HG03432 (cell line): ENCODE measurements around the gene ILKAP.

Experiments used
- ATAC-seq: cut with Tn5 transposase; IDR thresholded peaks from one replicate; pipeline ENCODE4 v1.9.1; 2021; ENCODE audit warnings: mild to moderate bottlenecking, moderate library complexity; ENCODE audit not compliant: unreplicated experiment

ILKAP gene

DNA sequence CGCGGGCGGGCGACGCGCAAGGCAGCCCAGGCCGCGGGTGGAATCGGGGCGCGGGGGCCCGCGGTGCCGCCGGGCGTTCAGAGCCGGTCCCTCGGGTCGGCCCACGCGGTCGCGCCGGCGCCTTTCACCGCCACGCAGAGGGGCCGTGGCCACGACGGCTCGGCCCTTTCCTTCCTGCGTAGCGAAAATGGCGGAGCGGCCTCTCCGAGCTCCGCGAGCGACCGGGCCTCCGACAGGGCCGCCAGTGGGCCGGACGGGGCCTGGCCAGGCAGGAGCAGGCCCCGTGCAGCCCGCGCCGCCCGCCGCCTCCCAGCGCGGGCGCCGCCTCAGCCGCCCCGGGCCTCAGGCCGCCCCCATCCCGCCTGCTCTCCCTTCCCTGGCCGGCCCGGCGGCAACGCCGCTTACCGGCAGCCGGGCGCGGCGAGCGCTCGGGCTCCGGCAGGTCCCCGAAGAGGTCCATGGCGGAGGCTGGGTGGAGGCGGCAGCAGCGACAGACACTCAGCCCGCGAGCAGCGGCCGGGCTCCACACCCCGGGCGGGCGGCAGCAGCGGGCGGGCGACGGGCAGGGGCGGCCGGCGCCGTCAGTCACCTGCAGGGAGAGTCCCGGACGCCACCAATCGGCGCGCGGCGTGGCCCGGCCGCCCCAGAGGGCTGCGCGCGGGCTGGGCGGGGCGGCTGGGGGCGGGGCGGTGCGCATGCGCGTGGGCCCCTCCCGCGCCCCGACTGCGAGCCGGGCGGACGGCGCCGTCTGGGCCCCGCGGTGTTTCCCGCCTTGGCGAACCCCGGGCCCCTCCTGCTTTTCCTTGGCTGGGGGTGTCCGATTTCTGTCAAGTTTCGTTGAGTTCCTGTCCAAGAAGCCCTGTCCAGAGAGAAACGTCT lies at the start of gene ILKAP:
ILKAP (minus strand) TSS at position 602 of the 879 bp plus-strand sequence; CDS start at position 460, 142 bp downstream.
- peak; percentile 97 for ATAC-seq

DNA sequence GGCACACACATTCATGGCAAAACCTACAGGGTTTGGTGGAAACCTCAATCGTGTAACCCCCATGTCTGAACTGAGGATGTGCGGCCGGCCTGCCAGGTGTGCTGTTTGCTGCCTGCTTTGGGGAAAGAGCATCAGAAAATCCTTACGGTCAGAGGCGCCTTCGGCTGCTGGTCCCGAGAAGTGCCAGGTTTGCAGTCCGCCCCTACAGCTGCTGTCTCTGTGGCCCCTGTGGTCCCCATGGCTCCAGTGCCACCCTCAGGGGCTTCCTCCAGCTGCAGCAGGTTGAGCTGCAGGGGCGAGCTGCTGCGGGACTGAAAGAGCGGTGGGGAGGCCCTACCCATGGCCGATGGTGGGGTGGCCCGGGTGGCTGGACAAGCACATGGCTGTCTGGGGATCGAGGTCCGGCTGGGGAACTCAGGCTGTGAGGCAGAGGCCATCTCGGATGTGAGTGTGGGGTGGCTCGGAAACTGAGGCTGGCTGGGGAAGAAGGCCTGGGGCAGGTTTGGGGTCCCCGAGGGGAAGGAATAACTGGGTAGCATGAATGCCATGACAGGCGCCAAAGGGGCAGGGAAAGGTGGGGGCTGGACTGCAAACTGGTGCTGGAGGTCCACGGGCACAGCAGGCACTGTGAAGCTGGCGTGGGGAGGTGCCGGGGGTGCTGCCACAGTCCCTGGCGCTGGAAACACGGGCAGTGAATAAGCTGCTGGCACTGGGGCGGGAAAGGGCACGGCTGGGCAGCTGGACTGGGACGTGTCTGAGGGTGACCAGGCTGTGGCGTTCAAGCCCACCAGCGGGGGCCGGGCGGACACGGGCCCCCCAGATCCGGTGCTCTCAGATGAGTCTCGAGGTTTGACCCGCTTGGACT lies 49.5 kb upstream of the ILKAP start:
- ATAC-seq: no peak

GRCh38 chr2:238251986-238252385 lies 48.5 kb upstream of the ILKAP start:
- ATAC-seq: no peak

GRCh38 chr2:238251331-238251730 lies 47.8 kb upstream of the ILKAP start:
- no peak for ATAC-seq

- ATAC-seq: no peak
These were observed 47.4 kb upstream of the ILKAP start for GRCh38 chr2:238250896-238251295.

- no peak for ATAC-seq
These were observed 44.5 kb upstream of the ILKAP start for GRCh38 chr2:238247841-238248453.

DNA sequence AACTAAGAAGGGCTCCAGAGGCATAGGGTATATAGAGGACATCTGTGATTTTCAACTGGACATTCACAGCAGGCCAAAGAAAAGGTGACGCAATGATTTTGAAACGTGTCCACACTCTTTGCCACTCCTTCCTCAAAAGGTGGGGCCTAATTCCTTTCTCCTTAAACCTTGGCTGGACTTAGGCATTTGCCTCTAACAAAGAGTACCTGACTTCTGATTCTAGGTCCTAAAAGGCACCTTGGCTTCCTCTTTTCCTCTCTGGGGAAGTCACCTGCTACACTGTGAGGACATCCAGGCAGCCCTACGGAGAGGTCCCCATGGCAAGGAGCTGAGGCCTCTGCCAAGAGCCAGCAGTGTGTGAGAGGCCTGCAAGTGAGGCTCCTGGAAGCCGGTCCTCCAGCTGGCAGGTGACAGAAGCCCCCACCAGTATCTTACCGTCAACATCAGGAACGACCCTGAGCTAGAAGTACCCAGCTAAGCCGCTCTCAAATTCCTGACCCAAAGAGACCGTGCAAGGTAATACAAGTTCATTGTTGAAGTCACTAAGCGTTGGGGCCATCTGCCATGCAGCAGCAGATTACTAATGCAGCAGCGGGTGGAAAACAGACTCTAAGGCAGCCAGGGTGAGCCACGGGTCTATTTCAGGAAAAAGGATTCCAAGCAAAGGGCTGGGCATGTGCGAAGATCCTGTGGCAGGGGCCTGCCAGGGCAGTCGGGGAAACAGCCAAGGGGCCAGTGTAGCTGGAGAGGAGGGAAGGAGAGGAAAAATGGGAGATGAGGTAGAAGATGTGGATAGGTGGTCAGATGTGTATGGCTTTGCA lies 43.7 kb upstream of the ILKAP start:
- ATAC-seq: no peak

GRCh38 chr2:238244151-238244550 lies 40.7 kb upstream of the ILKAP start:
- ATAC-seq: no peak

DNA sequence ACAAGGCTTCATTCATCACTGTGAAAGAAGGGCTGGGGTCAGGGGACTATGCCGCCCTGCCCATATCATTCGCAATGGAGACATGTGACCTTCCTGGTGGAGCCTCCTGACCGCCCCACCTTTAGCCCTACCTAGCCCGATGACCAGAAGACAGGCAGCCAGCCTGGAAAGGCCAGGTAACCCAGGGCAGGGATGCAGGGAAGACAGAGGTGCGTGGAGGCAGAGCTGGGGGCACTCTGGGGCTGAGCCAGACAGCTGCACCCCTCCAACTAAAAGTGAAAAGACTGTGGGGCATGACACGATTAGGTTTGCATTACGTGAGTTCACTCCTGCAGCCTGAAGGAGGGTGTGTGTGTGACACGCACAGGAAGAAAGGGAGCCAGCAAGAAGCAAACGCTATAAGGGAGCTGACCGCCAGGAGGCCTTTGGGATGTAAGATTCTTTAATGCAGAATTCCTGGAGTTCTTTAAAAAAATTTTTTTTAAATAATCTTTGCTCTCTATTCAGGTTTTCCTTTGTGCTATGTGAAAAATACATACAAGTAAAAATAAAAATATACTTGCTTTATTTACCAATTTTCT lies 40.1 kb upstream of the ILKAP start:
- ATAC-seq: no peak

GRCh38 chr2:238242731-238243495 lies 39.4 kb upstream of the ILKAP start:
- ATAC-seq: no peak

DNA sequence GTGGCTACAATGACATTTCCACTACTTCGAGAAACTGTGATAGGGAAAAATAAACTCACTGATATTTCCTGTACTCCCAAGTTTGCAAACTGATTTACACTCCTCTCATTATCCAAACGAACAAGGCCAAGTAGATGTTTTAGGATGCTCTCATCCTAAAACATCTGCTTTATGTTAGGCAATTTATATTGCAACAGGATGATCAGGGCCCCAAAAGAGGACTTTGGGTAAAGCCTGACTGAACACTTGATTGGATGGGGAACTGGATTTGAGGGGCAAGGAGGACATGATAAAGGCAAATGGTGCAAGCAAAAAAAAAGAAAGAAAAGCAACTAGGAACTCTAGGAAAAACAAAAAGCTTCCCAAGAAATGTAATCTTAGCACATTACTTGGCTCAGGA lies 38.5 kb upstream of the ILKAP start:
- no peak for ATAC-seq

GRCh38 chr2:238240757-238241711 lies 37.5 kb upstream of the ILKAP start:
- no peak for ATAC-seq

- ATAC-seq: peak; percentile 91
These were observed 36.6 kb upstream of the ILKAP start, which contains the start of gene HES6 for GRCh38 chr2:238239863-238240756. TSS of gene HES6 (minus strand) at chr2:238240038. CDS start at chr2:238239905, 133 bp downstream.

DNA sequence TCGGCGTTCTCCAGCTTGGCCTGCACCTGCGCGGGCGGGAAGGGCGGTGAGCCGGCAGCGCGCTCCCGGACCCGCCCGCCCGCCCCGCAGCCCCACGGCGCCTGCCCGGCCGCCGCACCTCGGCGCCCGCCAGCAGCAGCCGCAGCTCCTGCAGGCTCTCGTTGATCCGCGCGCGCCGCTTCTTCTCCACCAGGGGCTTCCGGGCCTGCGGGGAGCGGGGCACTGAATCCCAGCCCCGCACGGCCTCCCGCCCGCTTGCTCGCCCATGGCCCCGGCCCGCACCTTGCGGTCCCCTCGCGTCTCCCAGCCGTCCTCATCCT lies 36.0 kb upstream of the ILKAP start:
- no peak for ATAC-seq

- no peak for ATAC-seq
These were observed 35.5 kb upstream of the ILKAP start for GRCh38 chr2:238238766-238239542.

DNA sequence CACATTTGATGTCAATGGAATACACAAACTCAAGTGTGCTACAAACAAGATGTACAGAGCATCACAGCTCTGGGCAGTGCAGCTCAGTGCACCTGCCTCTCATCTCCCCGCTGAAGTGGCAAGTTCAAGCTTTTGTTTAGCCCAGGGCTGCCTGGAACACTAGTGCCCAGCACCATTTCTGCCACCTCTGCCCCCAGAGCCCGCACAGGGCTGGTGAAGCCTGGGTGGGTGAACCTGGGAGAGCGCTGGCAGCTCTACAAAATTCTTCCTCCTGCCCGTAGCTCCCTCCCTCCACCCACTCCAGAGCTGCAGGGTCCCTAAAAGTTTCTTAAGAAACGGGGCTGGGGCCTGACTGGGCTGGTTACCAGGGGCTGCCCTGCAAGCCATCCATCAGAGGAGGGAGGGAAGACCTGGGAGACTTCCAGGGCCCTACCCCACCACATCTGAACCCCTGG lies 34.8 kb upstream of the ILKAP start:
- no peak for ATAC-seq
